ENCODE results near the gene KIF1B.
"Not testable (repeated sequence)": the region's sequence is repeated elsewhere in the genome, so short reads cannot be mapped to it uniquely, and the experiment has no call there.

The KIF1B gene

GRCh38 chr1:10360045-10360444 is 149.7 kb downstream of the KIF1B start:
- TF ChIP-seq ZFX (IDR thresholded peaks at IDR 0.05; ENCODE audit: borderline replicate concordance): no peak
- TF ChIP-seq CTCF (IDR thresholded peaks at IDR 0.05): no peak
- H3K27ac ChIP-seq: no peak overlapping the region

GRCh38 chr1:10361515-10361914 is 151.1 kb downstream of the KIF1B start:
- no peak for TF ChIP-seq CTCF (IDR thresholded peaks at IDR 0.05)
- TF ChIP-seq ZFX (IDR thresholded peaks at IDR 0.05; ENCODE audit: borderline replicate concordance): no peak
- no peak overlapping the region for H3K27ac ChIP-seq

GRCh38 chr1:10368194-10368593 is 157.8 kb downstream of the KIF1B start:
- H3K27ac ChIP-seq: no peak overlapping the region
- no peak for TF ChIP-seq CTCF (IDR thresholded peaks at IDR 0.05)

- no peak overlapping the region for H3K27ac ChIP-seq
- no peak for TF ChIP-seq ZFX (IDR thresholded peaks at IDR 0.05; ENCODE audit: borderline replicate concordance)
- TF ChIP-seq CTCF (IDR thresholded peaks at IDR 0.05): no peak
These were observed 164.1 kb downstream of the KIF1B start for GRCh38 chr1:10374442-10374860.

- not testable (repeated sequence) for H3K27ac ChIP-seq
These were observed 167.1 kb downstream of the KIF1B start for GRCh38 chr1:10377365-10378029.

GRCh38 chr1:10378081-10378841 is 167.9 kb downstream of the KIF1B start:
- H3K27ac ChIP-seq: no peak overlapping the region
- no peak for TF ChIP-seq ZFX (IDR thresholded peaks at IDR 0.05; ENCODE audit: borderline replicate concordance)
- no peak for TF ChIP-seq CTCF (IDR thresholded peaks at IDR 0.05)

More at GRCh38 chr1:10377365-10378029, 167.1 kb downstream of the KIF1B start:
- TF ChIP-seq CTCF (IDR thresholded peaks at IDR 0.05): peak; percentile 83

GRCh38 chr1:10379101-10379620 is 168.8 kb downstream of the KIF1B start:
- H3K27ac ChIP-seq: no peak overlapping the region
- TF ChIP-seq CTCF (IDR thresholded peaks at IDR 0.05) (no peak), ZFX (IDR thresholded peaks at IDR 0.05; ENCODE audit: borderline replicate concordance) (no peak)

Data from 22Rv1 (cell line).